NOMO-1 treated with dmso at 0.1 percent for 144 hours (cell line): ENCODE data around the gene ZSCAN10.

Source experiments
- DNase-seq: peaks from one replicate; lab custom pipeline; 2025; ENCODE audit not compliant: unreplicated experiment; lab: John Stamatoyannopoulos, UW

ZSCAN10 gene

GRCh38 chr16:3134338-3135125, 35.4 kb upstream of the ZSCAN10 start, which contains the start of gene ZNF213:
Gene ZNF213 (plus strand): TSS chr16:3135029. CDS start chr16:3137281, 2,252 bp downstream.
- peak; percentile 97 for DNase-seq

GRCh38 chr16:3133844-3134243, 34.8 kb upstream of the ZSCAN10 start:
- no peak for DNase-seq

GRCh38 chr16:3131755-3132377, 32.8 kb upstream of the ZSCAN10 start:
- DNase-seq: no peak

DNA sequence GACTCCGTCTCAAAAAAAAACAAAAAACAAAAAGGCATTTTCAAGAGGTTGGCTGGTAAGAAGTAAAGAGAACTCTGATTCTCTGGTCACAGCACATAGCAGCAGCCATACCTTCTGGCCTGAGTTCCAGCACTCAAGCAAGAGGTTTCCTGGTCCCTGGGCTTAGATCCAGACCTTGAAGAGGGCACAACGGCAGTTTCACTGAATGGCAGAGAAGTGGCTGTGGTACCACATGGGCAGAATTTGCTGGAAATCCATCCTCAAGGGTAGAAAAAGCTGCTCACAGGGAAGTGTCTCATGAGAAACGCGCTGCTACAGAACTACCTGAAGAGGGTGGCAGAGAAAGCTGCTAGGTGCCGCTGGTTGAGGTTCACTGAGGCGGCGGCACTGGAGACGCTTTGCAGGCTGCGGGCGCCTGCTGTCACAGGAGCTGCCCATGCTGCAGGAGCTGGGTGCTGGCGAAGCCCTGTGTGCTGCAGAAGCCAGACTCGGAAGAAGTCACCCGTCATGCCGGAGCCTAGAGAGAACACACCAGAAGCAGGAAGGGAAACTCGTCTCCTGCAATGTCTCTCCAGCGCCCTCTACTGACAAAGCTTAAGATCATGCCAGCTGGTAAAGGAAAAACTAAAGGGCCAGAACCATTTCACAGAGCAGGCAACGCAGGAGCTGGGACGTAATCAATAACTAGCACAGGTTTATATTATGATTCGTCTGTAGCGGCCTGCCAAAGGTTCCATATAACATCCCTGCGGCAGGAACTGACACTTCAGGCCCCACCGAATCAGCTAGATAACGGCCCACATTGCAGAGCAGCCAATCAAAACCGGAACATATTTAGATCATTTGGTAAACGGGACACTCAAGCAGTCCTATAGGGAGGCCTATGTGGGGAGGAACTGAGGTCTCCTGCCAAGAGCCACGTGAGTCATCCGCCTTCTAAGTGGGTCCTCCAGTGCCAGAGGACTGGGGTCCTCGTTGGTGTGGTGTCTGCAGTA, 30.3 kb upstream of the ZSCAN10 start:
- DNase-seq: peak; percentile 81

DNA sequence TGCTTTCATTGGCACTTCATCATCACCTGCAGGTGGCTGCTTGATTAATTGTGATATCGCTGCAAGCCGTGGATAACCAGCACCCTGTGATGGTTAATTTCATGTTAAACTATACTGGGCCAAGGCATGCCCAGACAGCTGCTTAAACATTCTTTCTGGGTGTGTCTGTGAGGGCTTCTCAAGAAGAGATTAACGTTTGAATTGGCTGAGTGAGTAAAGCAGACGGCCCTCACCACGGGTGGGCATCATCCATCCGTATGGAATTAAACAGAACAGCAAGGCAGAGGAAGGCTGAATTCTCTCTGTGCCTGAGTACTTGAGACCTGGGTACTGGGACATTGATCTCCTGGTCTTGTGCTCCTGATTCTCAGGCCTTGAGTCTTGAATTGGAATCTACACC, 28.7 kb upstream of the ZSCAN10 start:
- DNase-seq: no peak

- peak; percentile 98 for DNase-seq
Measured at GRCh38 chr16:3123986-3124886, 25.1 kb upstream of the ZSCAN10 start.

DNA sequence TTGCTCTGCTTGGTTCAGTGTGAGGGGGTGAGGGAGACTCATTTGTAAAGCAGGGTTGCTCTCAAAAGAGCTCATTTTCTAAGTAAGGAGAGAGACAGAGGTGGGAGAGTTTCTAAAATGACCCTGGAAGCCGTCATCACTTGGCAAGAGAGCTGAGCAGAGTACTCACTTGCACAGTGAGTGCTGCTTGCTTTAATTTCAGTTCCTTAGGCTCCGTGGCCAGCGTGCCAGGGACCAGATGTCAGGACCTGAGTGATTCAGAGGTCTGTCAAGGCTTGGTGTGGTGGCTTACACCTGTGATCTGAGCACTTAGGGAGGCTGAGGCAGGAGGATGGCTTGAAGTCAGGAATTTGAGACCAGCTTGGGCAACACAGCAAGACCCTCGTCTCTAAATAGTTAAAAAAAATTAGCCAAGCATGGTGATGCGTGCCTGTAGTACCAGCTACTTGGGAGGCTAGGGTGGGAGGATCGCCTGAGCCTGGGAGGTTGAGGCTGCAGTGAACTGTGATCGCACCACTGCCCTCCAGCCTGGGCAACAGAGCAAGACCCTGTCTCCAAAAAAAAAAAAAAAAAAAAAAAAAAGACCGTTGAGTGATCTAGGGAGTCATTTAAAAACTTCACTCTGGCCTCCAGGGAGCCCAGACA, 24.0 kb upstream of the ZSCAN10 start:
- DNase-seq: no peak

DNA sequence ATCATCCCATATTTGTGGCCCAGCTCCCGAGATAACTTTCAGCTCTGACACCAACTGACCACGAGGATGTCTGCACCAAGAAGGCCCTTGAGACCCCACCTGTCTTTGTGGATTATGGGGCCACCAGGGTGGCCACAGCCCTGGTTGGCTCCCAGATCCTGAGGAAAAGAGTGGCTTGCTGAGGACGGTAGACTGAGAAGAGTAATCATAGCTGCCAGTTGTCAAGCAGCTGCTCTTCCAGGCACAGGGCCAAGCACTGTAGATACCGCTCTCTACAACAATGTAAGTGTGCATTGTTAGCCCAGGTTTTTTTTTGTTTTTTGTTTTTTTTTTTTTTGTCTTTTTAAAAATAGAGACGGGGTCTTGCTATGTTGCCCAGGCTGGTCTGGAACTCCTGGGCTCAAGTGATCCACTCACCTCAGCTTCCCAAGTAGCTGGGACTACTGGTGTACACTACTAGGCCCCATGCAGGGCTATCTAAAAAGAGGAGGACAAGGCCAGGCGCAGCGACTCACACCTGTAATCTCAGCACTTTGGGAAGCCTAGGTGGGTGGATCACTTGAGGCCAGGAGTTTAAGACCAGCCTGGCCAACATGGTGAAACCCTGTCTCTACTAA, 22.9 kb upstream of the ZSCAN10 start:
- no peak for DNase-seq

DNA sequence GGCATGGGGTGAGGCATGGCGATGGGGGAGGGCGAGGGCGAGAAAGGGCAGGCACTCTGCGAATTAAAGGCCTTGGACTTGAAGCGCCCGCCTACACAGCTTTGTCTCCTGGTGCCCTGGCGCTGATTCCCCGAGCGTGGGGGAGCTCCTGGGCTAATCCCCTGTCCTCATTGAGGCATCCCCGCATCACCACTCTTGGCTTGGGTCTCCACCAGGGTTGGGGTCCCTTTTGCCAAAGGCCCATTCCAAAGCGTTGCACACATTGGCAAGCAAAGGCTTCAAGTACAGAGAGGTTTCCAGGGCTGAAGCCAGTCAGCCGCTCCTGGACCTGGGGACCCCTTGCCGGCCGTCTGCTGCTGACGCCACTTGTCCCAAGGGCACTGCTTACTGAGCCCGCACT, 21.3 kb upstream of the ZSCAN10 start:
- DNase-seq: no peak

- DNase-seq: no peak
Measured at GRCh38 chr16:3119701-3120408, 20.8 kb upstream of the ZSCAN10 start.

- no peak for DNase-seq
Measured at GRCh38 chr16:3119286-3119685, 20.2 kb upstream of the ZSCAN10 start.

- no peak for DNase-seq
Measured at GRCh38 chr16:3118846-3119245, 19.8 kb upstream of the ZSCAN10 start.

DNA sequence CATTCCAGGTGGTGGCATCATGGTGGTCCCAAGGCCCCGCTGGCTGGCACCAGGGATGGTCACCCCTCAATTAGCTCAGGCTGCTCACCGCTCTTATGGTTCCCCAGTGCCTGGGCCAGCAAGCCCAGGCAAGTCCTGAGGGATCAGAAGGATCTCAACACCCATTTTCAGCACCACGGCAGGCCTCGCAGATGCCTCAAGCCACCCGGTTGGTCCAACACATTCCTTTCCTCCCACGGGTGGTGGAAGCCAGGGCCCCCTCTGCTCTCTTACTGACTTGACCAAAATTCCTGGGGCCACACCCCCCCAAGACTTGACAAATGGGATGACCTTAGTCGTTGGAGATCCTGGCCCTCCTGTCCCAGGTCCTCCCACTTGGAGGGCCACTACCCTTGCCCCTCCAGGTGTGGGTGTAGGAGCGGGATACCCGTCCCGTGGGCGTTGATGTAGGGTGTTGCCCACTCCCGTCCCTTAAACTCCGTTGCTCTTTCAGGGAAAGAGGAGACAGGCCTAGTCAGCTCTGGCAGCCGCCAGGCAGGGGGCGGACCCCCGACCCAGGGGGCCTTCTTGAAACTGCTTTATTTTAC, 19.2 kb upstream of the ZSCAN10 start:
- DNase-seq: no peak

DNA sequence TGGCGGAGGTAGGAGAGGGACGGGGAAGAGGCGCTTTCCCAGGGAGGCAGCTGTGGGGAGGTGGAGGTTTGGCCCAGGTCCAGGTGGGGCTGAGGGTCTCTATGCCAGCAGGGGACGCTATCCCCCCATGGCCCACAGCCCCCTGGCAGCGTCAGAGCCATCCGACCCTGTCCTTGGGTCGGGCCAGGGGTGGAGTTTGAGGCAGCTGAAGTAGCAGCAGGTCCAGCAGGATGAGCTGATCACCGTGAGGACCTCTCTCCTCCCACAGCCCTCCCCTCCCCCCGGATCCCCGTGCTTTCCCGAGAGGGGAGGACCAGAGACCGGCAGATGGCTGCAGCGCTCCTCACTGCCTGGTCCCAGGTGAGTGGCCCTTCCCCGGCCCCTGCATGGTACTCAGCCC, 16.5 kb upstream of the ZSCAN10 start:
- no peak for DNase-seq

GRCh38 chr16:3115003-3115402, 15.9 kb upstream of the ZSCAN10 start:
- no peak for DNase-seq

DNA sequence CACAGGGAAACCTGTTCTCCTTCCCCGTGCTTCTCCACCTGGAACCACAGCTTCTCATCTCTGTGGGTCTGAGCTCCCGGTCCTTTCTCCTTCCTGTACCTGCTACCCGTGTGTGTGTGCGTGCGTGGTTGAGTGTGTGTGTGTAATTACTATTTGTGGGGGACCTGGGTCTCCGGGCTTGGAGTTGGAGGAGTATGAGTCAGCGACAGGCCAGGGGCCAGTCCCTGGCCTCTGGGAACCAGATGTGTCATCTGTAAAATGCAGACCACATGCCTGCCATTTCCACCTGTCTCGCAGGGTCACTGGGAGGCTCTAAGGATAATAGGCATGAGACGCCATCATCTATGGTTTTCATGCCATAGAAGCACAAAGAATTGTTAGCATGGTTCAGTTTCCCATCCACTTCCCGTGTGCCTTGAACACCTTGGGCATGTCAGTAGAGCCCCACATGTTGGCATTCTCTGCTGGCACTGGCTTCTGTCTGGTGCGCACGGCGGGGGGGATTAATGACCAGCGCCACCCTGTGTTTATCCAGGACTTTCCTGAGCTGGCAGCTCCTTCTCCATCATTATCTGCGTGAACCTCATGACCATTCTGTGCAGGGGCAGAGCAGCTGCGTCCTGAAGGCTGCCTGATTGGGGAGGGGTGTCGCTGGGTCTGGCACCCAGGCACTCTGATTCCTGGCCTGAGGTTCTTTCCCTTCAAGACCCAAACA, 14.8 kb upstream of the ZSCAN10 start:
- DNase-seq: no peak

- DNase-seq: no peak
Measured at GRCh38 chr16:3112881-3113574, 13.9 kb upstream of the ZSCAN10 start.
